Calu3 (cell line): ENCODE measurements around the gene BRINP1. TPM values are rescaled to one million over a fixed set of nuclear protein-coding genes. Genes with fewer than 3 reads are reported as not detected.

Experiments used
- BruUV-seq: library from RNA; stranded (reverse); fragments of 400-500 nt; replicated peaks from 2 replicates; lab custom pipeline; 2021; lab: Mats Ljungman, UMichigan
- CTCF ChIA-PET: fragments of 300-600 bp; sonication (Branson Sonifier 250); formaldehyde crosslinking; loops from one replicate; lab custom pipeline; 2022; ENCODE audit warnings: antibody characterized with exemption; lab: Charles Lee
- DNase-seq: peaks from one replicate; pipeline ENCODE4 v3.0.0; 2022
- H3K27ac Mint-ChIP-seq: one replicate; pipeline ENCODE4 v1.8.0; 2022; ENCODE audit warnings: mixed read lengths; ENCODE audit not compliant: unreplicated experiment
- H3K27me3 Mint-ChIP-seq: one replicate; pipeline ENCODE4 v1.8.0; 2022; ENCODE audit warnings: mixed read lengths; ENCODE audit not compliant: unreplicated experiment
- H3K36me3 Mint-ChIP-seq: one replicate; pipeline ENCODE4 v1.8.0; 2022; ENCODE audit warnings: mild to moderate bottlenecking, moderate library complexity, mixed read lengths; ENCODE audit not compliant: insufficient read depth, unreplicated experiment
- H3K4me1 Mint-ChIP-seq: one replicate; pipeline ENCODE4 v1.8.0; 2022; ENCODE audit warnings: mild to moderate bottlenecking, low read depth, mixed read lengths; ENCODE audit not compliant: unreplicated experiment
- H3K4me3 Mint-ChIP-seq: one replicate; pipeline ENCODE4 v1.8.0; 2022; ENCODE audit warnings: mild to moderate bottlenecking, low read depth, moderate library complexity, mixed read lengths; ENCODE audit not compliant: unreplicated experiment
- H3K9me3 Mint-ChIP-seq: one replicate; pipeline ENCODE4 v1.8.0; 2022; ENCODE audit warnings: low read depth, mixed read lengths; ENCODE audit not compliant: unreplicated experiment
- intact Hi-C: fragments of 100-400 bp; cut with micrococcal nuclease; formaldehyde crosslinking; loops from one replicate; pipeline ENCODE4 v1.10.0; 2022; ENCODE audit not compliant: unreplicated experiment
- total RNA-seq: library from RNA; stranded (reverse); gene quantifications from 2 replicates; pipeline ENCODE4 v1.2.3, GENCODE V29; 2022
- TF ChIP-seq, protein P1 (sequence below): fragments of 200-600 bp; IDR thresholded peaks from one replicate; pipeline ENCODE4 v1.8.0; 2022; ENCODE audit warnings: antibody characterized with exemption; ENCODE audit not compliant: unreplicated experiment

The BRINP1 gene
- total RNA-seq, 1 experiment from 2014 or later, result not detected

GRCh38 chr9:119310741-119311140 lies 58.5 kb downstream of the BRINP1 start:
- TF ChIP-seq, protein P1, sequence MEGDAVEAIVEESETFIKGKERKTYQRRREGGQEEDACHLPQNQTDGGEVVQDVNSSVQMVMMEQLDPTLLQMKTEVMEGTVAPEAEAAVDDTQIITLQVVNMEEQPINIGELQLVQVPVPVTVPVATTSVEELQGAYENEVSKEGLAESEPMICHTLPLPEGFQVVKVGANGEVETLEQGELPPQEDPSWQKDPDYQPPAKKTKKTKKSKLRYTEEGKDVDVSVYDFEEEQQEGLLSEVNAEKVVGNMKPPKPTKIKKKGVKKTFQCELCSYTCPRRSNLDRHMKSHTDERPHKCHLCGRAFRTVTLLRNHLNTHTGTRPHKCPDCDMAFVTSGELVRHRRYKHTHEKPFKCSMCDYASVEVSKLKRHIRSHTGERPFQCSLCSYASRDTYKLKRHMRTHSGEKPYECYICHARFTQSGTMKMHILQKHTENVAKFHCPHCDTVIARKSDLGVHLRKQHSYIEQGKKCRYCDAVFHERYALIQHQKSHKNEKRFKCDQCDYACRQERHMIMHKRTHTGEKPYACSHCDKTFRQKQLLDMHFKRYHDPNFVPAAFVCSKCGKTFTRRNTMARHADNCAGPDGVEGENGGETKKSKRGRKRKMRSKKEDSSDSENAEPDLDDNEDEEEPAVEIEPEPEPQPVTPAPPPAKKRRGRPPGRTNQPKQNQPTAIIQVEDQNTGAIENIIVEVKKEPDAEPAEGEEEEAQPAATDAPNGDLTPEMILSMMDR, result no peak
- H3K27ac Mint-ChIP-seq, result no peak overlapping the region
- DNase-seq, result no peak
- intact Hi-C loops, result no loop called here
- CTCF ChIA-PET, result no interaction called here
- no peaks in the 10 kb centered on the region for H3K27me3 Mint-ChIP-seq
- H3K4me1 Mint-ChIP-seq, result no peaks in the 10 kb centered on the region
- peaks cover 4% of the 10 kb centered on the region for H3K9me3 Mint-ChIP-seq
- no TSS peak for BruUV-seq
- H3K36me3 Mint-ChIP-seq, result no peaks in the 10 kb centered on the region
- H3K4me3 Mint-ChIP-seq, result no peak overlapping the region

GRCh38 chr9:119307471-119307870 lies 61.8 kb downstream of the BRINP1 start:
- no TSS peak for BruUV-seq
- Mint-ChIP-seq H3K27ac (no peak overlapping the region), H3K4me1 (no peaks in the 10 kb centered on the region), H3K36me3 (no peaks in the 10 kb centered on the region), H3K27me3 (no peaks in the 10 kb centered on the region), H3K4me3 (no peak overlapping the region), H3K9me3 (peaks cover 7% of the 10 kb centered on the region)
- CTCF ChIA-PET, result no interaction called here
- intact Hi-C loops, result no loop called here
- DNase-seq, result no peak
- TF ChIP-seq, protein P1, result no peak

DNA sequence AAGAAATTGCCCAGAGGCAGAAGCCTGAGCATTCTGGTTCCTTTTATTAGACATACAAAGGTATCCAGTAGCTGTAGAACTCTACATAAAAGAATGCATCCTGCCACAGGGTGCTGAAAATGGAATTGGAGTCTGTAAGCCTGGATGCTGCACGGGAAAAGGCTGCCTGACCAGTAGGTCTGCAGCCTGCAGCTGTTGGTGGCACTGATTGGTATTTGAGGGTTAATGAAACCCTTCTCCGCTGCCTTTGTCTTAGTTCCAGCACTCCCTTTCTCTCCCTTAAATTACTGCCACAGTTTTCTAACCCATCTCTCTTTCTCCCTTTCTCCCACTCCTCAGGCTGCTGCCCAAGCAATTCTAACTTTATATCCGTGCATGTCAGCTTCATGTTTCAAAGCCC lies 64.7 kb downstream of the BRINP1 start:
- H3K27me3 Mint-ChIP-seq, result no peaks in the 10 kb centered on the region
- H3K4me3 Mint-ChIP-seq, result no peak overlapping the region
- H3K36me3 Mint-ChIP-seq, result no peaks in the 10 kb centered on the region
- intact Hi-C loops, result no loop called here
- no TSS peak for BruUV-seq
- no peaks in the 10 kb centered on the region for H3K4me1 Mint-ChIP-seq
- TF ChIP-seq, protein P1, result no peak
- DNase-seq, result no peak
- CTCF ChIA-PET, result no interaction called here
- H3K27ac Mint-ChIP-seq, result no peak overlapping the region
- H3K9me3 Mint-ChIP-seq, result peaks cover 13% of the 10 kb centered on the region

DNA sequence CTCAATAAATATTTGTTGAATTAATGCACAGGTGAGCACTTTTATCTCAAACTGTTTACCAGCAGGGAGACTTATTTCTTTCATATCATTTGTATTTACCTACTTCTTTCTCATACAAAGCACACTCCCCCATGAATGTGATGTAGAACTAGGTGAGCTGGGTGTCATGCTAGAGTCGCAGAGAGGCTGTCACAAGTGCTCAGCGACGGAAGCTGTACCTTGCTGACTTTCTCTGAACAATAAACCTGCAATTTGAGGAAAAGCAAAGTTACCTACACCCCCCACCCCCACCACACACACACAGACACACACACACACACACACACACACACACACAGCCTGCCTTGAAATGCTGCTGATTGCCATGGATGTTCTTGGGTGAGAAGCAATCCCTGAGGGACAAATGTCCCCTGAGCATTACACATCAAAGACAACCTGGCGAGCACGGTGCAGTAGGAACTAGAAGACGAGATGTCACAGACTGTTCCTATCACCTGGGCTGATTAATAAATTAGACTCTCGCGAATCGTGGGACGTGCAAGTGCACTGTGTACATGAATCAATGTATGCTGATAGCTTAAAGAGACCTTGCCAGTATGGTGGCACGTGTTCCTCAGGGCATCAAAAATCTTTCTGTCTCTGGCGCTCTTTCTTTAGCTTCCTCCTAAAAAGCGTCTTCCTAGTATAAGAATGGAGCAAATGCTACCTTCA lies 66.1 kb downstream of the BRINP1 start:
- BruUV-seq, result no TSS peak
- Mint-ChIP-seq H3K9me3 (peaks cover 16% of the 10 kb centered on the region), H3K36me3 (no peaks in the 10 kb centered on the region), H3K27ac (no peak overlapping the region), H3K4me1 (no peaks in the 10 kb centered on the region), H3K27me3 (no peaks in the 10 kb centered on the region), H3K4me3 (no peak overlapping the region)
- CTCF ChIA-PET, result no interaction called here
- DNase-seq, result no peak
- intact Hi-C loops, result no loop called here
- TF ChIP-seq, protein P1, result no peak
